Stomach (tissue), 19 donors: ENCODE measurements around the gene HAUS2. TPM values are rescaled to one million over a fixed set of nuclear protein-coding genes. Genes with fewer than 3 reads are reported as not detected.

Source experiments
- DNase-seq, 2 donors: peaks; one replicate each; pipeline versions ENCODE4 v3.0.0 to v3.0.0-alpha.2; 2013 to 2019
- H3K27ac ChIP-seq, 5 donors: fragments of 200-600 bp in 4 of 5; sonication (generic) in 4 of 5; one replicate each; pipeline ENCODE4 v1.5.1; 2013 to 2019; ENCODE audit warnings: mild to moderate bottlenecking in 1 of 5, moderate library complexity in 1 of 5
- H3K27me3 ChIP-seq, 3 donors: fragments of 200-600 bp; sonication (generic); one replicate each; pipeline ENCODE4 v1.5.1; 2017 to 2019; ENCODE audit warnings: mixed run types in 1 of 3
- H3K36me3 ChIP-seq, 4 donors: fragments of 200-600 bp; sonication (generic); 1 replicate in 3 of 4; 2 replicates in 1 of 4; pipeline ENCODE4 v1.5.1; 2016 to 2019
- H3K4me1 ChIP-seq, 4 donors: fragments of 200-600 bp; sonication (generic); one replicate each; pipeline ENCODE4 v1.5.1; 2016 to 2019
- H3K4me3 ChIP-seq, 4 donors: fragments of 200-600 bp; sonication (generic) in 3 of 4; one replicate each; pipeline ENCODE4 v1.5.1; 2016 to 2019; ENCODE audit warnings: mild to moderate bottlenecking in 1 of 4
- H3K9me3 ChIP-seq, 4 donors: fragments of 200-600 bp; sonication (generic); one replicate each; pipeline ENCODE4 v1.5.1; 2016 to 2019
- EP300 ChIP-seq: sonication (generic); formaldehyde crosslinking; IDR thresholded peaks from one replicate; pipeline ENCODE4 v1.6.1; 2017; ENCODE audit warnings: antibody characterized with exemption
- POLR2A ChIP-seq, 4 donors: fragments of 450-650 bp; IDR thresholded peaks; one replicate each; pipeline ENCODE4 v1.6.1; 2016; ENCODE audit warnings: antibody characterized with exemption in 4 of 4, control low read depth in 2 of 4, mild to moderate bottlenecking in 1 of 4, moderate library complexity in 1 of 4
- POLR2AphosphoS5 ChIP-seq, 3 donors: sonication (generic); formaldehyde crosslinking; IDR thresholded peaks; one replicate each; pipeline ENCODE4 v1.6.1; 2016; ENCODE audit warnings: antibody characterized with exemption in 3 of 3
- WGBS, 5 donors: extraction: QIAGEN DNeasy Blood & Tissue Kit in 3 of 5; methylation state at CpG; one replicate each; pipeline versions ENCODE4 v1.1.5 to v1.1.7; 2013 to 2018; 5-methylcytosine and 5-hydroxymethylcytosine counted together
- intact Hi-C: fragments of 100-400 bp; cut with DNase I; formaldehyde crosslinking; loops from one replicate; pipeline ENCODE4 v1.15.1; 2023; ENCODE audit warnings: low total_unique reads
- long read RNA-seq, 10 donors: transcript quantifications; one replicate each; lab custom pipeline, GENCODE V29; 2026
- polyA plus RNA-seq, 3 donors: library from polyadenylated mRNA; stranded (reverse); fragments of 200-250 nt; gene quantifications; one replicate each; pipeline ENCODE4 v1.2.3, GENCODE V29; 2013
- total RNA-seq, 5 donors: library from RNA; depleted of rRNA; stranded (reverse); fragments of >200 nt; gene quantifications; one replicate each; pipeline versions ENCODE4 v1.1.0 to v1.2.3, GENCODE V29; 2014 to 2016
- TF ChIP-seq, protein P1 (sequence below), 7 experiments: fragments of 450-650 bp in 4 of 7; fragments of 200-600 bp in 3 of 7; sonication (generic) in 3 of 7; IDR thresholded peaks; one replicate each; pipeline ENCODE4 v1.5.1; 2016 to 2019; ENCODE audit warnings: antibody characterized with exemption in 7 of 7, control low read depth in 2 of 7, mild to moderate bottlenecking in 1 of 7
- donor health status: healthy with polysubstance abuse.
- donor health status: Bipolar disorder and iron deficiency.
- donor health status: healthy.

Gene HAUS2
- total RNA-seq (10 to 100 TPM in 2 of 5 donors, 1 to 10 TPM in 3; 4.9 to 22.0 (median 8.4) TPM), polyA plus RNA-seq (10 to 100 TPM in 2 of 3 donors, 1 to 10 TPM in 1; 6.3 to 15.9 (median 11.6) TPM)
- long read RNA-seq, donor 1, partial matches to known transcripts = 0 of 3 reads
- long read RNA-seq, donor 1, other reads (novel, unspliced or antisense) = 0 of 3 reads
- long read RNA-seq, donor 2, partial matches to known transcripts = 0 of 2 reads
- long read RNA-seq, donor 2, other reads (novel, unspliced or antisense) = 0 of 2 reads
- long read RNA-seq, donor 3, partial matches to known transcripts = 0 of 2 reads
- long read RNA-seq, donor 3, other reads (novel, unspliced or antisense) = 0 of 2 reads
- long read RNA-seq, donor 4, partial matches to known transcripts = 0 of 2 reads
- long read RNA-seq, donor 4, other reads (novel, unspliced or antisense) = 0 of 2 reads
- long read RNA-seq, donor 5, transcript HAUS2-201 (6 exons, 3,949 nt) = major isoform, 6 of 7 reads
- long read RNA-seq, donor 5, partial matches to known transcripts = 0 of 7 reads
- long read RNA-seq, donor 5, other reads (novel, unspliced or antisense) = 0 of 7 reads
- long read RNA-seq, donor 6, partial matches to known transcripts = 0 of 5 reads
- long read RNA-seq, donor 6, other reads (novel, unspliced or antisense) = 0 of 5 reads
- long read RNA-seq, donor 7, partial matches to known transcripts = 0 of 7 reads
- long read RNA-seq, donor 7, other reads (novel, unspliced or antisense) = 0 of 7 reads
- long read RNA-seq, donor 8, partial matches to known transcripts = 0 of 4 reads
- long read RNA-seq, donor 8, other reads (novel, unspliced or antisense) = 0 of 4 reads
- long read RNA-seq, donor 9, partial matches to known transcripts = 0 of 4 reads
- long read RNA-seq, donor 9, other reads (novel, unspliced or antisense) = 0 of 4 reads
- long read RNA-seq, donor 10, partial matches to known transcripts = 0 of 1 reads
- long read RNA-seq, donor 10, other reads (novel, unspliced or antisense) = 0 of 1 reads

GRCh38 chr15:42548249-42549031, at the start of gene HAUS2, which contains the start of gene LRRC57:
TSS of gene HAUS2 (plus strand) at chr15:42548838. CDS start at chr15:42548873, 35 bp downstream.
TSS of gene LRRC57 (minus strand) at chr15:42548793. CDS start at chr15:42548434, 359 bp downstream.
- WGBS, 5 donors = 0 to 1% (median 0%) methylated on average over 35 to 71 of the region's 71 CpGs
- peak within 1 kb of the TSS; percentile 86 to 96 (median 93) for H3K27ac ChIP-seq
- intact Hi-C loops = no loop called here
- H3K4me3 ChIP-seq = peak within 1 kb of the TSS; percentile 74 to 99 (median 95)
- peak; percentile 88 to 97 for DNase-seq
- TF ChIP-seq POLR2A (IDR thresholded peaks at IDR 0.05) (peak in 2 of 4 donors; percentile 60 to 74), EP300 (no peak), POLR2AphosphoS5 (IDR thresholded peaks at IDR 0.05) (peak; percentile 89 to 98 (median 97))
- TF ChIP-seq, protein P1, sequence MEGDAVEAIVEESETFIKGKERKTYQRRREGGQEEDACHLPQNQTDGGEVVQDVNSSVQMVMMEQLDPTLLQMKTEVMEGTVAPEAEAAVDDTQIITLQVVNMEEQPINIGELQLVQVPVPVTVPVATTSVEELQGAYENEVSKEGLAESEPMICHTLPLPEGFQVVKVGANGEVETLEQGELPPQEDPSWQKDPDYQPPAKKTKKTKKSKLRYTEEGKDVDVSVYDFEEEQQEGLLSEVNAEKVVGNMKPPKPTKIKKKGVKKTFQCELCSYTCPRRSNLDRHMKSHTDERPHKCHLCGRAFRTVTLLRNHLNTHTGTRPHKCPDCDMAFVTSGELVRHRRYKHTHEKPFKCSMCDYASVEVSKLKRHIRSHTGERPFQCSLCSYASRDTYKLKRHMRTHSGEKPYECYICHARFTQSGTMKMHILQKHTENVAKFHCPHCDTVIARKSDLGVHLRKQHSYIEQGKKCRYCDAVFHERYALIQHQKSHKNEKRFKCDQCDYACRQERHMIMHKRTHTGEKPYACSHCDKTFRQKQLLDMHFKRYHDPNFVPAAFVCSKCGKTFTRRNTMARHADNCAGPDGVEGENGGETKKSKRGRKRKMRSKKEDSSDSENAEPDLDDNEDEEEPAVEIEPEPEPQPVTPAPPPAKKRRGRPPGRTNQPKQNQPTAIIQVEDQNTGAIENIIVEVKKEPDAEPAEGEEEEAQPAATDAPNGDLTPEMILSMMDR (IDR thresholded peaks at IDR 0.05) = peak in 1 of 7 experiments; percentile 23
- H3K4me1 ChIP-seq = peaks cover 18 to 55% (median 38%) of the 10 kb centered on the region in 4 donors
- H3K9me3 ChIP-seq = no peaks in the 10 kb centered on the region
- H3K27me3 ChIP-seq = no peaks in the 10 kb centered on the region
- peaks cover 16 to 30% (median 26%) of the 10 kb centered on the region in 4 donors for H3K36me3 ChIP-seq

DNA sequence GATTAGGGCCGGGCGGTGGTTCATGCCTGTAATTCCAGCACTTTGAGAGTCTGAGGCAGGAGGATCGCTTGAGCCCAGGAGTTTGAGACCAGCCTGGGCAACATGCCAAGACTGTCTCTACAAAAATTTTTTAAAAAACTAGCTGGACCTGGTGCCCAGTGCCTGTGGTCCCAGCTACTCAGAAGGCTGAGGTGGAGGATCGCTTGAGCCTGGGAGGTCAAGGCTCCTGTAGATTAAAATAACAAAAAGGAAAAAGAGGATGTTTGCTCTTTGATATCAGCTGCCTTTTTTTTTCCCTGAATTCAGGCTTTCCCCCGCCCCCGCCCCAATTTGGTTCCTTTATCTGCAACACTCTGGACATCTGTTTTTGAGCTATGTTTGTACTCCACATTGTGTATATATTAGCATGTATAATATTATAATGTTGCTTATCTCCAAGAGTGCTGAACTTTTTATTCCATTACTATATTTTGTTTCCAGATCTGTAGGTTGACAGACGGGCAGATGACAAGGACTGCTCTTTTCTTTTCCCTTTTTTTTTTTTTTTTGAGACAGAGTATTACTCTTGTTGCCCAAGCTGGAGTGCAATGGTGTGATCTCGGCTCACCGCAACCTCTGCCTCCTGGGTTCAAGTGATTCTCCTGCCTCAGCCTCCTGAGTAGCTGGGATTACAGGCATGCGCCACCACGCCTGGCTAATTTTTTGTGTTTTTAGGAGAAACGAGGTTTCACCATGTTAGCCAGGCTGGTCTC, 48.6 kb upstream of the HAUS2 start:
- H3K4me3 ChIP-seq = no peak overlapping the region
- no peaks in the 10 kb centered on the region for H3K9me3 ChIP-seq
- peaks cover 0 to 4% (median 0%) of the 10 kb centered on the region in 4 donors for H3K36me3 ChIP-seq
- DNase-seq = no peak
- 52 to 62% (median 58%) methylated on average over 12 of the region's 12 CpGs for WGBS, 5 donors
- H3K27me3 ChIP-seq = no peaks in the 10 kb centered on the region
- intact Hi-C loops = no loop called here
- H3K4me1 ChIP-seq = peaks cover 24 to 87% (median 62%) of the 10 kb centered on the region in 4 donors
- TF ChIP-seq EP300 (no peak), POLR2A (IDR thresholded peaks at IDR 0.05) (no peak), POLR2AphosphoS5 (IDR thresholded peaks at IDR 0.05) (no peak)
- TF ChIP-seq, protein P1 (IDR thresholded peaks at IDR 0.05) = no peak
- peak overlapping the region in 4 of 5 donors; percentile 19 to 78 (median 71) for H3K27ac ChIP-seq

DNA sequence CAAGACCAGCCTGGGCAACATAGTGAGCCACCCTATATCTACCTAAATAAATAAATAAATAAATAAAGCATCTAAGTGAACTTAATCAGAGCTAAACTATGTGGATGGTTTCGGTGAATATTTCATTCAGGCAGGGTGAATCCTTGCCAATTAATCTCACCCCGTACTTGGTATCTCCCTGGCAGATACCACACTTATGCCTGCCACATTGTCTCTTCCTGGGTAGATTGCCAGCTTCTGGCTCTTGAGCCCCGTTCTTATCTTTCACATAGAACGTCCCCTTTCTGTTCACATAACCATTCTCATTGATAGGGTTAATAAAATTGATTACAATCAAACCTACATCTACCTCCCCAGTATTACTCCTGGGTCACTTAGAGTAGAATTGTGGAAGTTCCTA, 46.2 kb upstream of the HAUS2 start:
- 44 to 76% (median 66%) methylated on average over 4 of the region's 4 CpGs for WGBS, 5 donors

More for the DNA sequence above, 46.2 kb upstream of the HAUS2 start:
- H3K4me3 ChIP-seq = no peak overlapping the region
- H3K4me1 ChIP-seq = peaks cover 18 to 83% (median 48%) of the 10 kb centered on the region in 4 donors
- H3K36me3 ChIP-seq = peaks cover 0 to 4% (median 0%) of the 10 kb centered on the region in 4 donors
- H3K27me3 ChIP-seq = no peaks in the 10 kb centered on the region
- H3K27ac ChIP-seq = no peak overlapping the region
- no peak for TF ChIP-seq POLR2A (IDR thresholded peaks at IDR 0.05)
- TF ChIP-seq EP300 = no peak
- no peak for TF ChIP-seq POLR2AphosphoS5 (IDR thresholded peaks at IDR 0.05)
- TF ChIP-seq, protein P1 (IDR thresholded peaks at IDR 0.05) = no peak
- DNase-seq = no peak
- H3K9me3 ChIP-seq = no peaks in the 10 kb centered on the region
- intact Hi-C loops = no loop called here
